Testis (tissue), 3 donors: ENCODE data around the gene ACSL6. TPM values are rescaled to one million over a fixed set of nuclear protein-coding genes. Genes with fewer than 3 reads are reported as not detected.

Experiments
- DNase-seq: peaks from one replicate; pipeline ENCODE4 v3.0.0-alpha.2; 2019
- H3K27ac ChIP-seq, 2 donors: fragments of 200-600 bp; sonication (generic); one replicate each; pipeline ENCODE4 v1.5.1; 2019
- H3K27me3 ChIP-seq: fragments of 200-600 bp; sonication (generic); one replicate; pipeline ENCODE4 v1.5.1; 2019
- H3K36me3 ChIP-seq: fragments of 200-600 bp; sonication (generic); one replicate; pipeline ENCODE4 v1.5.1; 2017; ENCODE audit warnings: low read depth; ENCODE audit errors: missing control alignments
- H3K4me1 ChIP-seq: fragments of 200-600 bp; sonication (generic); one replicate; pipeline ENCODE4 v1.5.1; 2019
- H3K4me3 ChIP-seq, 2 donors: fragments of 200-600 bp; sonication (generic); one replicate each; pipeline ENCODE4 v1.5.1; 2017 to 2019
- H3K9me3 ChIP-seq: fragments of 200-600 bp; sonication (generic); one replicate; pipeline ENCODE4 v1.5.1; 2017
- POLR2A ChIP-seq: fragments of 450-650 bp; IDR thresholded peaks from one replicate; pipeline ENCODE4 v1.6.1; 2017; ENCODE audit warnings: antibody characterized with exemption, mild to moderate bottlenecking, moderate library complexity
- WGBS, 2 donors: methylation state at CpG; one replicate each; pipeline ENCODE4 v1.1.5; 2018; 5-methylcytosine and 5-hydroxymethylcytosine counted together
- intact Hi-C: fragments of 100-400 bp; cut with DNase I; formaldehyde crosslinking; loops from one replicate; pipeline ENCODE4 v1.15.1; 2023; ENCODE audit warnings: low total_unique reads
- polyA plus RNA-seq: library from polyadenylated mRNA; stranded (reverse); fragments of 350-450 nt; fragmentation: Illumina TruSeq; extraction: RNeasy Lipid Tissue Mini Kit (QIAGEN cat#74804); gene quantifications from one replicate; pipeline ENCODE4 v1.2.3, GENCODE V29; 2014; ENCODE audit warnings: low read depth, low replicate concordance; ENCODE audit not compliant: insufficient read depth
- total RNA-seq, 2 donors: library from RNA; depleted of rRNA; stranded (reverse); fragments of >200 nt; gene quantifications; one replicate each; pipeline ENCODE4 v1.2.3, GENCODE V29; 2016
- TF ChIP-seq, protein P1 (sequence below), 3 experiments: fragments of 450-650 bp in 2 of 3; fragments of 200-600 bp in 1 of 3; sonication (generic) in 1 of 3; IDR thresholded peaks; one replicate each; pipeline ENCODE4 v1.5.1; 2016 to 2019; ENCODE audit warnings: antibody characterized with exemption in 3 of 3, mild to moderate bottlenecking in 2 of 3, moderate library complexity in 1 of 3

Gene ACSL6
- total and polyA plus RNA-seq, 3 donors from 2014 or later, result 38.5 to 98.7 (median 44.9) TPM

GRCh38 chr5:131999441-132000240 lies 11.8 kb downstream of the ACSL6 start:
- no peak for DNase-seq
- intact Hi-C loops, result loop anchor here (5.0 kb wide), 1 partner anchor 192 kb away; no protein-coding TSS in a partner anchor
- 31 to 69% methylated on average over 7 to 13 of the region's 13 CpGs for WGBS, 2 donors

GRCh38 chr5:131999041-131999440 lies 12.4 kb downstream of the ACSL6 start:
- no peaks in the 10 kb centered on the region for H3K36me3 ChIP-seq
- no peak for DNase-seq
- no peaks in the 10 kb centered on the region for H3K9me3 ChIP-seq
- TF ChIP-seq, protein P1, sequence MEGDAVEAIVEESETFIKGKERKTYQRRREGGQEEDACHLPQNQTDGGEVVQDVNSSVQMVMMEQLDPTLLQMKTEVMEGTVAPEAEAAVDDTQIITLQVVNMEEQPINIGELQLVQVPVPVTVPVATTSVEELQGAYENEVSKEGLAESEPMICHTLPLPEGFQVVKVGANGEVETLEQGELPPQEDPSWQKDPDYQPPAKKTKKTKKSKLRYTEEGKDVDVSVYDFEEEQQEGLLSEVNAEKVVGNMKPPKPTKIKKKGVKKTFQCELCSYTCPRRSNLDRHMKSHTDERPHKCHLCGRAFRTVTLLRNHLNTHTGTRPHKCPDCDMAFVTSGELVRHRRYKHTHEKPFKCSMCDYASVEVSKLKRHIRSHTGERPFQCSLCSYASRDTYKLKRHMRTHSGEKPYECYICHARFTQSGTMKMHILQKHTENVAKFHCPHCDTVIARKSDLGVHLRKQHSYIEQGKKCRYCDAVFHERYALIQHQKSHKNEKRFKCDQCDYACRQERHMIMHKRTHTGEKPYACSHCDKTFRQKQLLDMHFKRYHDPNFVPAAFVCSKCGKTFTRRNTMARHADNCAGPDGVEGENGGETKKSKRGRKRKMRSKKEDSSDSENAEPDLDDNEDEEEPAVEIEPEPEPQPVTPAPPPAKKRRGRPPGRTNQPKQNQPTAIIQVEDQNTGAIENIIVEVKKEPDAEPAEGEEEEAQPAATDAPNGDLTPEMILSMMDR (IDR thresholded peaks at IDR 0.05), result no peak
- TF ChIP-seq POLR2A, result no peak
- intact Hi-C loops, result no loop called here
- no peaks in the 10 kb centered on the region for H3K27me3 ChIP-seq
- WGBS, 2 donors, result 47 to 89% methylated on average over 2 of the region's 2 CpGs
- H3K4me1 ChIP-seq, result peaks cover 39% of the 10 kb centered on the region
- no peak overlapping the region for H3K27ac ChIP-seq
- H3K4me3 ChIP-seq, result no peak overlapping the region

More at GRCh38 chr5:131999441-132000240, 11.8 kb downstream of the ACSL6 start:
- H3K27me3 ChIP-seq, result no peaks in the 10 kb centered on the region
- no peak for TF ChIP-seq POLR2A
- TF ChIP-seq, protein P1 (IDR thresholded peaks at IDR 0.05), result no peak
- no peaks in the 10 kb centered on the region for H3K36me3 ChIP-seq
- no peaks in the 10 kb centered on the region for H3K9me3 ChIP-seq
- H3K27ac ChIP-seq, result no peak overlapping the region
- H3K4me3 ChIP-seq, result no peak overlapping the region
- peaks cover 42% of the 10 kb centered on the region for H3K4me1 ChIP-seq

DNA sequence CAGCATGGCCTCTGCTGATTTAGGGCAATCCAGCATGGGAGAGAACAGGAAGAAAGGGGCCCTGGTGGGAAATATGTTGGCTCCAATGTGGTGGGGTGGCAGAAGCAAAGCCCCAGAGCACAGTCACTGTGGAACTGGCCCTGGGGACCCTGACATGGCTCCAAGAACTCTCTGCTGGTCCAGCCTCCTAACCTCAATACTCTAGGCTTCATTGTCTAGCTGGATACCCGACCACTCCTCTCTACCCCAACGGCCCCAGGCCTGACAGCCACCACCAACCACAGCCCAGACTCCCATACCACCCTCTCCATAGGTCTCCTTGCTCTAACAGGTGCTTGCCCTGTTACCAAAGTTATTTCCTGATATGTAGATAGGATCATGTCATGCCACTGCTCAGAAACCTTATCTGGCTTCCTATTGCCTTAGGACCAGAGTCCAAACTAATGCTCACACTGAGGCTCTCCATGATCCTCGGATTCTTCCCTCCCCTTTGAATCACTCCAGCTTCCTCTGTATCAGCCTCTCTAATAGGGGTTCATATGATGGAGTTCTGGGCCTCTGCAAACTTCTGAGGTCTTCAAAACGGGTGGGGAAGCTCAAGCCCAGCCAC lies 12.9 kb downstream of the ACSL6 start:
- intact Hi-C loops, result no loop called here
- DNase-seq, result no peak
- TF ChIP-seq POLR2A, result no peak
- TF ChIP-seq, protein P1 (IDR thresholded peaks at IDR 0.05), result no peak
- WGBS, 2 donors, result 78 to 79% methylated on average over 4 of the region's 4 CpGs
- no peaks in the 10 kb centered on the region for H3K36me3 ChIP-seq
- peaks cover 34% of the 10 kb centered on the region for H3K4me1 ChIP-seq
- no peak overlapping the region for H3K27ac ChIP-seq
- H3K9me3 ChIP-seq, result no peaks in the 10 kb centered on the region
- no peaks in the 10 kb centered on the region for H3K27me3 ChIP-seq
- no peak overlapping the region for H3K4me3 ChIP-seq

GRCh38 chr5:131997727-131998117 lies 13.7 kb downstream of the ACSL6 start:
- 96 to 100% methylated on average over 3 of the region's 3 CpGs for WGBS, 2 donors
- intact Hi-C loops, result no loop called here
- Histone ChIP-seq H3K4me3 (no peak overlapping the region), H3K4me1 (peaks cover 28% of the 10 kb centered on the region), H3K36me3 (no peaks in the 10 kb centered on the region), H3K9me3 (no peaks in the 10 kb centered on the region), H3K27ac (no peak overlapping the region), H3K27me3 (no peaks in the 10 kb centered on the region)
- TF ChIP-seq POLR2A, result no peak
- TF ChIP-seq, protein P1 (IDR thresholded peaks at IDR 0.05), result no peak
- DNase-seq, result no peak
